ENCODE data around the gene TNFSF18.

TNFSF18 gene

DNA sequence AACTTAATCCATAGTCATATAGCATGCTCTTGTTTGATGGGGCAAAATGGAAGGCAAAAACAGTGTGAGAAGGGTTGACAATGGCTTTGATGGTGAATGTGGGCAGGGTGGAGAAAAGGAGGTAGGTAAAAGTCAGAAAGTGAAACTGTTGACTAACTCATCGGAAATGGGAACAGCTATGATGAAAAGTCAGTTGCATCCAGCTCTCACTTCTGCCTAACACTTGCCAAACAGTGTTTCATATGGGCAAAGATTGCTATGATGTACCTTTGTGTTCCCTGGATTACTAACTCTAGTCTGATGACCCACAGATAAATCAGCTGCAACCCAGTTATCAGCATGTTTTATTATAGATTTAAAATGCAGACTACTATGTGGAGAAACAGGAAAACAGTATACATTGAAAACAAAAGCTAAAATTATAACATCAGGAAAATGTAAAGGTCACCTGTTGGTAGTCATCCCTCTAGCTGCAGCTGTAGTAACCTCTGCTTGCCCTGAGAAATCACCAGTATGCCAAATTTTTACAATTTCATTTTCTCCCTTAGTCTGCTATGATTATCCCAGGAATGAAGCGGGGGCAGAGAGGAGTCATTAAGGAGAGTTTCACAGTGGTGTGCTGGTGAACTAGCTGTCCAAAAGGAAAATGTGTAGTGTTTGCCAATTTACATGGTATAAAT, 11.7 kb downstream of the TNFSF18 start:
- DNase-seq: no peak

DNA sequence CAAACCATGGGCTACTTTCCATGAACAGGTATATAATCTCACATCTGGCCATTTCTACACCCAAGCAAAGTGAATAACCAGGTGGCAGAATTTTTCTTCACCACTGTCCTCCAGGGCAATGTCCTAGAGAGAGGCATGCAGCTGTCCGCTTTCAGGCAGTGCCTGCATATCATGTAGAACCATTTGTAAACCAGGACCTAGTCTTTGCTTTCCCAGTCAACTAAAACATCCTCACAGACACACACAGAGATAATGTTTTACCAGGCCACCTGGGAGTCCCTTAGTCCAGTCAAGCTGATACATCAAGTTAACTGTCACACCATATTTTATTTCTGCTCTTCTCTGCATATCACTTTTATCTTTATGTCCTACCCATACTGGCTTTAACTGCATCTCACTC, 26.2 kb downstream of the TNFSF18 start:
- DNase-seq: no peak

- no peak for DNase-seq
Measured at GRCh38 chr1:173023343-173023742, 27.4 kb downstream of the TNFSF18 start.

DNA sequence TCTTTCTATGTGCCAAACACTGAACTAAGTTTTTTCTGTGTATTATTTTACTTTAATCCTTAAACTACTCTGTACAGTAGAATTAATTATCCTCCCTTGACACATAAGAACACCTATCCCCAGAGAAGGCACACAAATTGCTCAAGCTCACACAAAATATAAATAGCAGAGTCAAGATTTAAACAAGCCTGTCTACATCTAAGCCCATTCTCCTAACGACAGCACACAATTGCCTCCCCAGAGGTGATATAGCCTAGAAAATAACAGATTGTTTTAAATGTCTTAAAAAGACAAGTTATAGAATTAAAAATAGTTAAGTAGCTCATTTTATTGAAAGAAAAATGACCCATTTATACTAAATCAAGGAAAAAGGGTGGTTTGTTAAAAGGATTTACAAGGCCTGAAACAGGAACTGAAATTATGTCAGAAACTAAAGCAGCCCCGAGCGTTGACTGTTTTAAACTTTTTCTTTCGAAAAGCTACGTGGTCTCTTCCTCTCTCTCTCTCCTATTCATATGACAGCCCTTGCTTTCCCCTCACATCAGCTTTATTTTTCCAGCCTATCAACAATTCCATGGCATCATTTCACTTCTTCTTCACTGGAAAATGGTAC, 30.5 kb downstream of the TNFSF18 start:
- no peak for DNase-seq

DNA sequence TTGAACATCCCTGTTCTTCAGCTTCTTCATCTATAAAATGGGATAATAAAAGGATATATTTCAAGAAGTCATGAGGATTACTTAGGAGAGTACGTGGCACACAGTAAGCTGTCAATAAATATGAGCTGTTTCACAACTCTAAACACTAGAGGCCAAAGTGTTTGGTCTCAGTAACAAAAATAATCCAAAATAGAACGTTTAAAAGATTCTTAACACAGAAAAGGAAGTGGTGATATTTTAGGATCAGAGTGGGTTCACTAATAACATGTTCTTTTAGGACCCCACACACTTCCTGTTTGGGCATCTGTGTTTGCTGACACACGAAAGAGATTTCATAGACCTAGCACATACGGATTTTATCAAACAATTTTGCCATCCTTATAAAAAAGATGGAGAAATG, 32.9 kb downstream of the TNFSF18 start:
- DNase-seq: no peak

DNA sequence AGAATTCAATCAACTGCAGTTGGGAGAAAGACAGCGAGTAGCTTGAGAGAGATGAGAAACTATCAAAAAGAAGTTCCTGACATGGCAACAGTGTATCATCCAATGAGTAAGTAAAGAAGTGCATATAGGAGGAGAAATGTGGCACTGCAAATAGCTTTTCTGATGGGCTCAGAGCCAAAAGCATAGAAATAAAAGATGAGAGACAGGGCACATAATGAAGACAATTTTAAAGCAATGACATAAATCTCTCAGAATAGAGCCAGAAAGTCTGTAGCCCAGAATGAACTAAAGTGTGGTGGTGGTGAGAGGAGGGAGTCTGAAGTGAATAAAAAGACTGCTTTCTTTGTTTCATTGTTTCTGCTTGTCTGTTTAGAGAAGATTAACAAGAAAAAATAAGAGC, 34.3 kb downstream of the TNFSF18 start:
- no peak for DNase-seq

GRCh38 chr1:173015629-173016028, 35.1 kb downstream of the TNFSF18 start:
- no peak for DNase-seq

GRCh38 chr1:173014160-173014559, 36.6 kb downstream of the TNFSF18 start:
- DNase-seq: no peak

DNA sequence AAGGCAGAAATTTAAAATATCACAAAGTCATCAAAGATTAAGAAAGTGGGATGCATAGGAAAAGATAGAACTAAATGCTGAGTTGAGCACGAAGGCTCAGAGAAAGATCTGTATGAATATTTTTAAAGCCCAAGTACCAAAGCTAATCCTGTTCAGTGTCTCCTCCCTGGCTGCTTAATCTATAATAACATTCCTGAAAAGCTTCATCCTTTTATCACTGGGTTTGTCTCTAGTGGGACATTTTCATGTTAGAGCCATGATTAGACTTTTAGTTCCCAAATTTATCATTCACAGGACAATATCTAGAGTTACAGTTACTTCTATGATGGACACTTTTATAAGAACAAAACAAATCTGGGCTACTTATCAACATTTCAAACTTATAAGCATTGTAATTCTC, 38.6 kb downstream of the TNFSF18 start:
- no peak for DNase-seq

- DNase-seq: no peak
Measured at GRCh38 chr1:173009597-173009996, 41.1 kb downstream of the TNFSF18 start.

DNA sequence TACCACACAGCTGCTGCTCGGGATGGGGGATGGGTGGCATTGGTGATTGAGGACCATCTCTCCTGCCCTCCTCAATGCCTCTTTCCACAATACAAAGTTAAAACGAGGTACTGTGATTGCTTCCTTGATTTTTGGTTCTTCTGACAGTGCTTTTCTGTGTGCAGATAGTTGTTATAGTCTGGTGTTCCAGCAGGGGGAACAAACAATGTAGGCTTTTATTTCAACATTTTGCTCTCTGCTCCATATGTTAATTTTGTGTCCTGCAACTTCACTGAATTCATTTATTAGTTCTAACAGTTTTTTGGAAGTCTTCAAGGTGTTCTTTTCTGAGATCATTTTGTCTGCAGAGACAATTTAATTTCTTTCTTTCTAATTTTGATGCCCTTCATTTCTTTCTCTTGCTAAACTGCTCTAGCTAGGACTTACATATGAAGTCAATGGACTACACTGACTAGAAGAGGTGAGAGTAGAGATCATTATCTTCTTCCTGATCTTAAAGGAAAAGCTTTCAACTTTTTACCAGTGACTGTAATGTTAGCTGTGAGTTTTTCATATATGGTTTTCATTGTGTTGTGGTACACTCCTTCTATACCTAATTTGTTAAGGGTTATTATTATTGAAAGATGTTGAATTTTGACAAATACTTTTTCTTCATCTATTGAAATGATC, 45.4 kb downstream of the TNFSF18 start:
- DNase-seq: no peak

- no peak for DNase-seq
Measured at GRCh38 chr1:173002891-173003838, 47.6 kb downstream of the TNFSF18 start.

GRCh38 chr1:172999349-172999748, 51.4 kb downstream of the TNFSF18 start:
- no peak for DNase-seq

- no peak for DNase-seq
Measured at GRCh38 chr1:172997941-172998361, 52.8 kb downstream of the TNFSF18 start.

DNA sequence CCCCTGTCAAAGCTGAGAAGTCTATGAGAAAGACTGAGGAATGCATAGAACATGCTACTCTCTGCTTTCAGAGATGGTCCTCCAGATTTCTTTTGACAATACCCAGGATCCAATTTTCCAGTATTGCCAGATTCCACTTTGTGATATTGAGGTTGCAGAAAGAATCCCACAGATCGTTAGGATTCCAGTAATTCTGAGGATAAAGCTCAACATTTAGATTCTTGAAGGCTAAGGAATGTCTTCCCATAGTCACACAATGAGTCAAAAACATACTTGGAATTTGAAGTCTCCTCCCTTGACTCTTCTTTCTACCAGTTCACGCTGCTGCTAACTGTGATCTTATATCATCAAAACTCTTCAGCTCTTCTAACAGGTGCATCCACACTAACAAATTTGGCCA, 57.1 kb downstream of the TNFSF18 start:
- no peak for DNase-seq

DNA sequence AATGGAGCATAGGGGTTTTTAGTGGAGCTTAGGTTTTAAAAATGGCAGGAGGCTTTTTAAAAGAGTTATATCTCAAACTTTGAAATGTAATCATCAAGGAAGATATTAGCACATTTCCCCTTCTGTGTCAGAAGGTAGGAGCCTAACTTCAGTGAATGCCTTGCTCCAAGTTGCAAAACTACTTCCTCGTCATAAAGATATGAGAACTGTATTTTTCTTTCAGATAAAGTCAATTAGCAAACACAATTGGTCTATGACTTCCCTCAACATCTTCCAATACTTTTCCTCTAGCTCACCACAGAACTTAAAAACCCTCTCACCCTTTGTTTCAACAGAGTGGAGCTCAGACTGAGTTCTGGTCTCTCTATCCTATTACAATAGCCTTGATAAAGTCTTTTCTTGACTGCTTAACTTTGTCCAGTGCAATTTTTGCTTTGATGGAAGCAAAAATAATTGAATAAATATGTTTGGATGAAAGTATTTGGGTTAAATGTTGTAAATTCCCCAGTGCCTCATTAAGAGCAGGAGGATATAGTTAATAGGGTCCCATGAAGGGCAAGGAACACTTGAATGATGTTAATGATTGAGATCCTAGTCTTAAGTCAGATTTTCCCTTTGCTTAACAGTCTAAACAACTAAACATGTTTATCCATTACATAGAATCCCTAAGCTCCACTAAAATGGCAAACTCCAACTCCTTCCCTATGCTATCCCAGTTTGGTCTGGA, 58.9 kb downstream of the TNFSF18 start:
- DNase-seq: no peak

DNA sequence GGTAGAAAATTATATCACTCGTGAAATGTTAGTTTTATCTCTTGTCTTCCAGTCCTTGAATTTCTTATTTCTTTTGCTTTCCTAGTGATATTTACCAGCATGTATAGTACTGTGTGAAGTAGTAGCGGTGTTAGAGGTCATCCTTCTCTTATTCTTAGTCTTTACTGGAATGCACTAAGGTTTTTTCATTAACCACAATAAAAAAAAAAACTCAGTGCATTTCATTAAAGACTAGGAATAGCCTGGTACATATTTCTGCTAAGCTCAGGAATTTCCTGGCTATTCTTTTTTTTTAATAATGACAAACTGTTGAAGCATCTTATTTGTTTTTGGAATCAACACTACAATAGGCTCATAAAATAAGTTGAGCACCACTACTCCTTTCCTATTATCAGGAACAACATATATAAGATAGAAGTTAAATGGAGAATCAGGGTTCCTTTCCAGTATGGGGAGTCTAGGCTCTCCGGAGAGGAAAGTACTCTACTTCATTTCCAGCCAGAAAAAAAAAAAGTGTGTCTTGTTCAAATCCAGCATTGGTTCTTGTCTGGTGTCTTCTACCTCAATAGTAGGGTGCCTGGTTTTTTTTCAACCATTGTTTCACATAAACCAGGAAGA, 60.0 kb downstream of the TNFSF18 start:
- DNase-seq: no peak

All from stimulated activated CD4-positive, alpha-beta T cell treated with anti-CD3 and anti-CD28 coated beads, Interleukin-12 subunit alpha, Interleukin-12 subunit beta, amount 100 ng/mL, for 4 hours (primary cell).